Glutamatergic neuron (in vitro differentiated cells): ENCODE results near the gene C12orf54. TPM values are rescaled to one million over a fixed set of nuclear protein-coding genes. Genes with fewer than 3 reads are reported as not detected.
A peak's percentile ranks its signal among the peaks of the same experiment; 100 is the strongest.

Experiments
- DNase-seq: peaks from one replicate; pipeline ENCODE4 v3.0.0; 2022
- H3K27ac Mint-ChIP-seq: one replicate; pipeline ENCODE4 v1.8.0; 2020; ENCODE audit warnings: mild to moderate bottlenecking, mixed read lengths, inconsistent platforms; ENCODE audit not compliant: unreplicated experiment
- H3K27me3 Mint-ChIP-seq: one replicate; pipeline ENCODE4 v1.8.0; 2020; ENCODE audit warnings: mild to moderate bottlenecking, moderate library complexity, mixed read lengths, inconsistent platforms; ENCODE audit not compliant: unreplicated experiment
- H3K36me3 Mint-ChIP-seq: one replicate; pipeline ENCODE4 v1.8.0; 2020; ENCODE audit warnings: mild to moderate bottlenecking, mixed read lengths, inconsistent platforms; ENCODE audit not compliant: unreplicated experiment
- H3K4me1 Mint-ChIP-seq: one replicate; pipeline ENCODE4 v1.8.0; 2020; ENCODE audit warnings: mild to moderate bottlenecking, low read depth, mixed read lengths, inconsistent platforms; ENCODE audit not compliant: unreplicated experiment
- H3K4me3 Mint-ChIP-seq: one replicate; pipeline ENCODE4 v1.8.0; 2020; ENCODE audit warnings: mild to moderate bottlenecking, mixed read lengths, inconsistent platforms; ENCODE audit not compliant: unreplicated experiment
- H3K9me3 Mint-ChIP-seq: one replicate; pipeline ENCODE4 v1.8.0; 2020; ENCODE audit warnings: mild to moderate bottlenecking, moderate library complexity, mixed read lengths, inconsistent platforms; ENCODE audit not compliant: unreplicated experiment
- total RNA-seq: library from RNA; stranded (reverse); fragmentation: NEBNext Ultra II Directional; extraction: Animal tissue kit (Norgen Biotek cat#: 25700); gene quantifications from one replicate; pipeline ENCODE4 v1.2.1, GENCODE V29; 2021; ENCODE audit not compliant: unreplicated experiment
- TF ChIP-seq, protein P1 (sequence below): fragments of 200-600 bp; sonication (generic); IDR thresholded peaks from one replicate; pipeline ENCODE4 v1.5.0; 2021; ENCODE audit not compliant: partially characterized antibody, unreplicated experiment

C12orf54 gene
- total RNA-seq, 1 donor from 2014 or later: not detected

DNA sequence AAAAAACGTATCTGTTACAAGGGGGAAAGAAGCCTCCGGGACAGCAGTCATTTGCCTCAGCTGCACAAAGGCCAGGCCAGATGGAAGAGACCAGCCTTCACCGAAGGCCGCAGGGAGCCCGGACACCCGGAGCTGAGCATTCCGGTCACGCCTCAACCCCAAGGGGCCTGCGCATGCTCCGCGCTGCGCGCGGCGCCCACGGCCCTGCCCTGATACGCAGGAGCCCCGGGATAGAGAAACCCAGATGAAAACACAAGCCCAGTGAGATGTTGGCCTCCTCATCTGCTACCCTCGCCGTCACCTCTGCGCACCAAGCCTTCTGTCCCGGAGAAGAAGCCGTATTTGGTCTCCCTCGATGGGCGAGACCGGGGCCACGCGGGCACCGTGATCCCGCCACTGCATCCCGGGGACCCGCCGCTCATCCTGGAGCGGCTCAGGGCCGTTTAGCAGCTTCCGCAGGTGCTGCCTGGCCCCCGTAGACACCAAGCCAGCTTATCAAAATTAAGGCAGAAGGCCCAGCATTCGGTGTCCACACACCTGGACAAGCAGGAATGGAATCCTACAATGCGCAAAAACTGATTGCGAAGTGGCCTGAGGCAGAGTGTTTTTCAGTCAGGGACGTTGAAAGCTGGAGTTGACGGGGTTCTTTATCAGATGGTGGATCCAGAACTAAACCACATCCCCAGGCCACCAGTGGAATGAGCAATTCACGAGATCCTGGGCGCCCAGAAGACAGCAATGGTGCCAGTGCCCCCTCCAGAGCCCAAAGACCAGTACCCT lies 45.8 kb downstream of the C12orf54 start:
- H3K9me3 Mint-ChIP-seq: no peaks in the 10 kb centered on the region
- H3K27me3 Mint-ChIP-seq: peaks cover 4% of the 10 kb centered on the region
- DNase-seq: no peak
- TF ChIP-seq, protein P1, sequence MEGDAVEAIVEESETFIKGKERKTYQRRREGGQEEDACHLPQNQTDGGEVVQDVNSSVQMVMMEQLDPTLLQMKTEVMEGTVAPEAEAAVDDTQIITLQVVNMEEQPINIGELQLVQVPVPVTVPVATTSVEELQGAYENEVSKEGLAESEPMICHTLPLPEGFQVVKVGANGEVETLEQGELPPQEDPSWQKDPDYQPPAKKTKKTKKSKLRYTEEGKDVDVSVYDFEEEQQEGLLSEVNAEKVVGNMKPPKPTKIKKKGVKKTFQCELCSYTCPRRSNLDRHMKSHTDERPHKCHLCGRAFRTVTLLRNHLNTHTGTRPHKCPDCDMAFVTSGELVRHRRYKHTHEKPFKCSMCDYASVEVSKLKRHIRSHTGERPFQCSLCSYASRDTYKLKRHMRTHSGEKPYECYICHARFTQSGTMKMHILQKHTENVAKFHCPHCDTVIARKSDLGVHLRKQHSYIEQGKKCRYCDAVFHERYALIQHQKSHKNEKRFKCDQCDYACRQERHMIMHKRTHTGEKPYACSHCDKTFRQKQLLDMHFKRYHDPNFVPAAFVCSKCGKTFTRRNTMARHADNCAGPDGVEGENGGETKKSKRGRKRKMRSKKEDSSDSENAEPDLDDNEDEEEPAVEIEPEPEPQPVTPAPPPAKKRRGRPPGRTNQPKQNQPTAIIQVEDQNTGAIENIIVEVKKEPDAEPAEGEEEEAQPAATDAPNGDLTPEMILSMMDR: no peak
- no peak overlapping the region for H3K4me3 Mint-ChIP-seq
- no peak overlapping the region for H3K27ac Mint-ChIP-seq
- H3K36me3 Mint-ChIP-seq: no peaks in the 10 kb centered on the region
- H3K4me1 Mint-ChIP-seq: no peaks in the 10 kb centered on the region

DNA sequence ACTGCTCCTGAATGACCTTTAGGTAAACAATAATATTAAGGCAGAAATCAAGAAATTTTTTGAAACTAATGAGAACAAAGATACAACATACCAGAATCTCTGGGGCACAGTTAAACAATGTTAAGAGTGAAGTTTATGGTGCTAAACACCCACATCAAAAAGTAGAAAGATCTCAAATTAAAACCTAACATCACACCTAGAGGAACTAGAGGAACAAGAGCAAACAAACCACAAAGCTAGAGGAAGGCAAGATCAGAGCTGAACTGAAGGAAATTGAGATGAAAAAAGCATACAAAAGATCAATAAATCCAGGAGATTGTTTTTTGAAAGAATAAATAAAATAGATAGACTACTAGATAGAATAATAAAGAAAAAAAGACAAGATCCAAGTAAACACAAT lies 50.3 kb downstream of the C12orf54 start:
- Mint-ChIP-seq H3K36me3 (no peaks in the 10 kb centered on the region), H3K9me3 (peaks cover 1% of the 10 kb centered on the region), H3K27me3 (no peaks in the 10 kb centered on the region), H3K4me1 (no peaks in the 10 kb centered on the region), H3K4me3 (no peak overlapping the region), H3K27ac (no peak overlapping the region)
- DNase-seq: no peak
- TF ChIP-seq, protein P1: no peak

DNA sequence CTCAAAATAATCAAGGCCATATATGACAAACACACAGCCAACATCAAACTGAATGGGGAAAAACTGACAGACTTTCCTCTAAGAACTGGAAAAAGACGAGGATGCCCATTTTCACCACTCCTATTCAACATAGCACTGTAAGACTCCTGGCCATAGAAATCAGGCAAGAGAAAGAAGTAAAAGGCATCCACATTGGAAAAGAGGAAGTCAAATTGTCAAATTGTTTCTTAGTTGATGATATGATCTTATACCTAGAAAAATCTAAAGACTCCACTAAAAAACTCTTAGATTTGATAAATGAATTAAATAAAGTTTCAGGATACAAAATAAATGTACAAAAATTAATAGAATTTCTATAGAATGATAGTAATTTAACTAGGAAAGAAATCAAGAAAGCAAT lies 54.3 kb downstream of the C12orf54 start:
- Mint-ChIP-seq H3K9me3 (peaks cover 1% of the 10 kb centered on the region), H3K27me3 (no peaks in the 10 kb centered on the region), H3K4me3 (no peak overlapping the region), H3K36me3 (no peaks in the 10 kb centered on the region), H3K27ac (no peak overlapping the region), H3K4me1 (no peaks in the 10 kb centered on the region)
- no peak for DNase-seq
- TF ChIP-seq, protein P1: no peak

DNA sequence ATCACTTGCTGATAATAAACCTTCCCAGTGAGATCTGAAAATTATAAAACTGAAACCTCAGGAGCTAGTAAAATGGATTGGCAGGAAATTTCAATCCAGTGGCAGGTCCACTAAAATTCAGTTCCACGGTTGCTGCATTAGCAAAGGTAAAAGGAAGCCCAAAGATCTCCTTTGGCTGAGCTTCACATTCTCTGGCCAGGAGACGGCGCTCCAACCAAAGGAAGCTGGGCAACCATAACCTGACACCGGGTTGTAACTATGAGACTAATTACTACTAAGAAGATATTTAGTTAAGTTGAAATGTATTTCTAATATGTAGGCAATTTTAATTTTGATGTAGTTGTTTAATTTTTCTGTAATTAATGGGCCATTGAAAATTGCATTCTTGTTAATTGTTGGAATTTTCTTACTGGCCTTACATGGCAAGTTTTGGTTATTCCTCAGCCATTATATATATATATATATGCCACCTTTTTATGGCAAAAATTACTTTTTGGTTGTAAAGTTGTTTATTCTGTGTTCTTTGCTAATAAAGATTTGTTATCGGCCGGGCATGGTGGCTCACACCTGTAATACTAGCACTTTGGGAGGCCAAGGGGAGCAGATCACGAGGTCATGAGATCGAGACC lies 60.1 kb downstream of the C12orf54 start:
- peak; percentile 58 for DNase-seq
- Mint-ChIP-seq H3K27ac (no peak overlapping the region), H3K9me3 (no peaks in the 10 kb centered on the region), H3K36me3 (no peaks in the 10 kb centered on the region), H3K4me1 (no peaks in the 10 kb centered on the region), H3K27me3 (no peaks in the 10 kb centered on the region), H3K4me3 (no peak overlapping the region)
- TF ChIP-seq, protein P1: no peak

DNA sequence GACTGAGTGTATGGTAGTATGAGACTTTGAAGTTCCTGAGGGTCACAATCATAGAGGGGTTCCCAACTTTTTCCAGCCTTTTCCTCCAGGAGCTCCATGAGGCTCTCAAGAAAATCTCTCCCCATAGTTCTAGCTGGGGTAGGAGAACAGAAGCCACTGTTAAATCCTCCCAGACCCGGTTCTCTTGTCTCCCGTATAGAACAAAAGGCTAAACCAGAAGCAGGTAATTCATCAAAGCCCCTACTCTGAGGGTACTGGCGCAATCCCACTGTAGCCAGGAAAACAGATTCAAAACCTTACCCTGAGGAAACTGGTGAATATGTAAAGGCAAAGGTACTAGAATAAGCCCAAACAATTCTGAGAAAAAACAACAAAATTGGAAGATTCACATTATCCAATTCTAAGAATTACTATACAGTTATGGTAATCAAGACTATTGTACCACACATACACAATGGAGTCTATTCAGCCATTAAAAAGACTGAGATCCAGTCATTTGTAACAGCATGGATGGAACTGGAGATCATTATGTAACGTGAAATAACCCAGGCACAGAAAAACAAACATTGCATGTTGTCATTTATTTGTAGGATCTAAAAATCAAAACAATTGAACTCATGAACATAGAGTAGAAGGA lies 63.7 kb downstream of the C12orf54 start:
- Mint-ChIP-seq H3K4me1 (no peaks in the 10 kb centered on the region), H3K9me3 (peaks cover 4% of the 10 kb centered on the region), H3K4me3 (no peak overlapping the region), H3K27me3 (no peaks in the 10 kb centered on the region), H3K27ac (no peak overlapping the region), H3K36me3 (no peaks in the 10 kb centered on the region)
- no peak for DNase-seq
- TF ChIP-seq, protein P1: no peak
